Ovary (tissue), 3 donors: ENCODE measurements around the gene AIFM2.

Experiments used
- POLR2A ChIP-seq: fragments of 450-650 bp; IDR thresholded peaks from one replicate; pipeline ENCODE4 v1.6.1; 2017; ENCODE audit warnings: antibody characterized with exemption, mild to moderate bottlenecking, moderate library complexity
- TF ChIP-seq, protein P1 (sequence below), 3 donors: fragments of 450-650 bp in 2 of 3; fragments of 200-600 bp in 1 of 3; IDR thresholded peaks; one replicate each; pipeline versions ENCODE4 v1.5.1 to v1.8.0; 2016 to 2022; ENCODE audit warnings: antibody characterized with exemption in 3 of 3, mild to moderate bottlenecking in 1 of 3
- donor health status: DM: no; HTN: no; CAD: no.

DNA sequence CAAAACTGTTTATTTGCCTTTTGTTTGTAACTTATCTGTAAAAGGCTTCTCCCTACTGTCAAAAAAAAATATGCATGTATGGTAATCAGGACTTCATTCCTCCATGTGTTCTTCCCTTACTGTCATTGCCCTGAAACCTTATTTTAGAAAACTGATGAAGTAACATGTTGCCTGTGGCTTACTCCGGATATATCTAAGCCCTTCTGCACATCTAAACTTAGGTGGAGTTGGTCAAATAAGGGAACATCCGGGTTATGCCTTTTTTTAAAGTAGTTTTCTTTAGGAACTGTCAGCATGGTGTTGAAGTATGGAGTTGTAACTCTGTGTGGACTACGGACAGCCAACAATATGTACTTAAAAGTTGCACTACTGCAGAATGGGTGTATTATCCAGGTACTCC lies 31.5 kb upstream of the AIFM2 start:
- TF ChIP-seq, protein P1, sequence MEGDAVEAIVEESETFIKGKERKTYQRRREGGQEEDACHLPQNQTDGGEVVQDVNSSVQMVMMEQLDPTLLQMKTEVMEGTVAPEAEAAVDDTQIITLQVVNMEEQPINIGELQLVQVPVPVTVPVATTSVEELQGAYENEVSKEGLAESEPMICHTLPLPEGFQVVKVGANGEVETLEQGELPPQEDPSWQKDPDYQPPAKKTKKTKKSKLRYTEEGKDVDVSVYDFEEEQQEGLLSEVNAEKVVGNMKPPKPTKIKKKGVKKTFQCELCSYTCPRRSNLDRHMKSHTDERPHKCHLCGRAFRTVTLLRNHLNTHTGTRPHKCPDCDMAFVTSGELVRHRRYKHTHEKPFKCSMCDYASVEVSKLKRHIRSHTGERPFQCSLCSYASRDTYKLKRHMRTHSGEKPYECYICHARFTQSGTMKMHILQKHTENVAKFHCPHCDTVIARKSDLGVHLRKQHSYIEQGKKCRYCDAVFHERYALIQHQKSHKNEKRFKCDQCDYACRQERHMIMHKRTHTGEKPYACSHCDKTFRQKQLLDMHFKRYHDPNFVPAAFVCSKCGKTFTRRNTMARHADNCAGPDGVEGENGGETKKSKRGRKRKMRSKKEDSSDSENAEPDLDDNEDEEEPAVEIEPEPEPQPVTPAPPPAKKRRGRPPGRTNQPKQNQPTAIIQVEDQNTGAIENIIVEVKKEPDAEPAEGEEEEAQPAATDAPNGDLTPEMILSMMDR (IDR thresholded peaks at IDR 0.05) = no peak
- no peak for TF ChIP-seq POLR2A
